Activated naive CD4-positive, alpha-beta T cell treated with Interleukin-2 at 50 U/mL for 16 hours (primary cell): ENCODE data around the gene DENND10.
A peak's percentile ranks its signal among the peaks of the same experiment; 100 is the strongest.
"Not testable (repeated sequence)": the region's sequence is repeated elsewhere in the genome, so short reads cannot be mapped to it uniquely, and the experiment has no call there.

Experiments used
- DNase-seq: peaks from one replicate; pipeline ENCODE4 v3.0.0-alpha.2; 2020

Gene DENND10

DNA sequence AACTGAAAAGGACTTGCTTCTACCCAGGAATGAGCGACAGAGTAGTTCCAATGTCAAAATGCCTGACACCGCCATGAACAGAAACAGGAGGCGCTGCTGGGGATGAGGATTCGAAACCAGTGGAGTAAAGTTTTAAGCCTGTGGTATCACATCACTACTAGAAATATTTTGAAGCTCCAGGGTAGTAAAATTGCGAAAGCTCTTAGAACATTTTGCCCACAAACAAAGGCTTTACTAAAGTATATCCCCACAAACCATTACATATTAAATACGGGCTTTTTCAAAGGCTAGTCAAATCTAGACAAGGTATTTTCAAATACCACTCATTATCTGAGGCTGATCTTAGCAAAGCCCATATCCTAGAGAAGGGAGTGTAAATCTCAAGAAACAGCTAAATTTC lies 72.3 kb downstream of the DENND10 start:
- no peak for DNase-seq

DNA sequence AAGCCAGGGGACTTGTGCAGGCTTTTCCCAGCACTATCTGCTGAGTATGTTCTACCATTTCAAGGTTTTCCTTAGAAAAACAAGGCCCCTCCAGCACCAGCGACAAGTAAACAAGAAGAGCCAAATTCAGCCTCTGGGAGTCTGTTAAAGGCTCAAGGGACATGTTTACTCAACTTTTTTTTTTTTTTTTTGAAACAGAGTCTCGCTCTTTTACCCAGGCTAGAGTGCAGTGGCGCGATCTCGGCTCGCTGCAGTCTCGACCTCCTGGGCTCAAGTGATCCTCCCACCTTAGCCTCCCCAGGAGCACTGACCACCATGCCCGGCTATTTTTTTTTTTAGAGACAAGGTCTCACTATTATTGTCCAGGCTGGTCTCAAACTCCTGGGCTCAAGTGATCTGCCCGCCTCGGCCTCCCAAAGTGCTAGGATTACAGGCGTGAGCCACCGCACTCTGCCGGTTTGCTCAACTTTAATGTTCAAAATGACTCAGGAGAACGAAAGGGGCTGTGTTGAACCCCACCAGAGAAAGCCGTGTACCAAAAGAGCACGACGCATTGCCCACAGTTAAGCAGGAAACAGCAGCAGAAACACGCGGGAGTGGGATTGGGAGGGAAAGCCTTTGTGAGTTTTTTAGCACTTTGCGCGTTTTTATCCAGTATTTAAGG lies 73.9 kb downstream of the DENND10 start:
- DNase-seq = peak; percentile 50

- DNase-seq = peak; percentile 95
Measured at GRCh38 chr10:119178372-119179119, 74.6 kb downstream of the DENND10 start, which contains the start of gene PRDX3. Gene PRDX3, minus strand, starts transcription at chr10:119178812. Its CDS starts 22 bp downstream, at chr10:119178790.

DNA sequence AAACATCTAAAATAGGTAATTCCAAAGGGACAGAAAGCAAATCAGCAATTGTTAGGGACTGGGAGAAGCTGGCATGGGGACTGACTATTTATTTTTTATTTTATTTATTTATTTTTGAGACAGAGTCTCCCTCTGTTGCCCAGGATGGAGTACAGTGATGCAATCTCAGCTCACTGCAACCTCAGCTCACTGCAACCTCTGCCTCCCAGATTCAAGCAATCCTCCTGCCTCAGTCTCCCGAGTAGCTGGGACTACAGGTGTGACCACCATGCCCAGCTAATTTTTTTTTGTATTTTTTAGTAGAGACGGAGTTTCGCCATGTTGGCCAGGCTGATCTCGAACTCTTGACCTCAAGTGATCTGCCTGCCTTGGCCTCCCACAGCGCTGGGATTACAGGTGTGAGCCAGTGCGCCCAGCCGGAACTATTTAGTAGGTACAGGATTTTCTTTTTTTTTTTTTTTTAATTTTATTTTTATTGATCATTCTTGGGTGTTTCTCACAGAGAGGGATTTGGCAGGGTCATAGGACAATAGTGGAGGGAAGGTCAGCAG lies 77.0 kb downstream of the DENND10 start:
- not testable (repeated sequence) for DNase-seq

DNA sequence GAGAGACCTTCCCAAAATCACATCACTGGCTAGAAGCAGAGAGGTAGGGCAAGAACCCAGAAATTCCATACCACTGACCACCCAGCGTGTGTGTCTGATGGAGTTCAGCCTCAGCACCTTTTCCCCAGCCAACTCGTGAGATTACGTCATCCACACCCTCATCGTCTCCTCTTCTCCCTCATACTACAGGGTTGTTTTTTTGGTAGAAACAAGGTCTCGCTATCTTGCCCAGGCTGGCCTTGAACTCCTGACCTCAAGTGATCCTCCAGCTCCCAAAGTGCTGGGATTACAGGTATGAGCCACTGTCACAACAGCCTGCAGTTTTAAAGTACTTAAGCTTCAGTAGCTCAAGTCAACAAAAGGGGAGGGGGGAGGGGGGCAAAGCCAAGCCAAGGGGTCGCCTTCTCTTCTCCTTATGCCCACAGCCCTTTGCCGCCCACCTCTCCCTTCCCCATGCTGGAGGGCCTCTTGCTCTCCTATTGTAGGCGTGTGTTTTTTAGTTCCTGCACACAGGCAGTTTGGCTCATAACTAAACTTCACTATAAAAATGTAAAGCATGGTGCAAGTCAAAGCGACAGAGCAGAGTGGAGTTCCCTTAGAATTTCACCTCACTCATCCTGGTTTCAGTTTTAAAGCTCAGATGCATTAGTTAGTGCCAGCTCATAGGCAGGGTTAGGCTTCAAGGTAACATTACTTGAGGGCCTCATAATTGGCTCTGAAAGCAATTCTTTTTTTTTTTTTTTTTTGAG lies 79.9 kb downstream of the DENND10 start:
- no peak for DNase-seq
